Gastrocnemius medialis (tissue), 4 donors: ENCODE measurements around the gene EEPD1.

ENCODE experiments used
- POLR2A ChIP-seq, 2 donors: fragments of 450-650 bp; IDR thresholded peaks; one replicate each; pipeline ENCODE4 v1.6.1; 2017; ENCODE audit warnings: antibody characterized with exemption in 2 of 2, mild to moderate bottlenecking in 2 of 2, moderate library complexity in 2 of 2
- TF ChIP-seq, protein P1 (sequence below), 5 experiments: fragments of 450-650 bp in 3 of 5; fragments of 200-600 bp in 2 of 5; sonication (generic) in 2 of 5; IDR thresholded peaks in 4 of 5; conservative IDR thresholded peaks in 1 of 5; 1 replicate in 4 of 5; 2 replicates in 1 of 5; pipeline ENCODE4 v1.5.1; 2016 to 2019; ENCODE audit warnings: antibody characterized with exemption in 5 of 5, mild to moderate bottlenecking in 3 of 5, moderate library complexity in 3 of 5

DNA sequence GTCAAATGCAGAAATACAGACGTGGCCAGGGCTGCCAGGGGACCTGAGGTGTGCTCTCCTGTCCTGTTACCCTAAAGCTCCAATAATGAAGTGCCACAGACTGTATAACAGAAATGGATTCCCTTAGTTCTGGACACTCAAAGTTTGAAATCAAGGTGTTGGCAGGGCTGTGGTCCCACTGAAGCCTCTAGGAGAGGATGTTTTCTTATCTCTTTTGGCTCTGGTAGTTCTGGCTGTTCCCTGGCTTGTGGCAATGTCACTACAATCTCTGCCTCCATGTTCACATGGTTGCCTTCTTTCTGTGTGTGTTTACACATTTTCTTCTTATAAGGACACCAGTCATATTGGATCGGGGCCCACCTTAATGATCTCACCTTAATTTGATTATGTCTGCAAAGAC is 15.3 kb upstream of the EEPD1 start:
- TF ChIP-seq, protein P1, sequence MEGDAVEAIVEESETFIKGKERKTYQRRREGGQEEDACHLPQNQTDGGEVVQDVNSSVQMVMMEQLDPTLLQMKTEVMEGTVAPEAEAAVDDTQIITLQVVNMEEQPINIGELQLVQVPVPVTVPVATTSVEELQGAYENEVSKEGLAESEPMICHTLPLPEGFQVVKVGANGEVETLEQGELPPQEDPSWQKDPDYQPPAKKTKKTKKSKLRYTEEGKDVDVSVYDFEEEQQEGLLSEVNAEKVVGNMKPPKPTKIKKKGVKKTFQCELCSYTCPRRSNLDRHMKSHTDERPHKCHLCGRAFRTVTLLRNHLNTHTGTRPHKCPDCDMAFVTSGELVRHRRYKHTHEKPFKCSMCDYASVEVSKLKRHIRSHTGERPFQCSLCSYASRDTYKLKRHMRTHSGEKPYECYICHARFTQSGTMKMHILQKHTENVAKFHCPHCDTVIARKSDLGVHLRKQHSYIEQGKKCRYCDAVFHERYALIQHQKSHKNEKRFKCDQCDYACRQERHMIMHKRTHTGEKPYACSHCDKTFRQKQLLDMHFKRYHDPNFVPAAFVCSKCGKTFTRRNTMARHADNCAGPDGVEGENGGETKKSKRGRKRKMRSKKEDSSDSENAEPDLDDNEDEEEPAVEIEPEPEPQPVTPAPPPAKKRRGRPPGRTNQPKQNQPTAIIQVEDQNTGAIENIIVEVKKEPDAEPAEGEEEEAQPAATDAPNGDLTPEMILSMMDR (IDR thresholded peaks at IDR 0.05 in 4 of 5, conservative IDR thresholded peaks at IDR 0.05 in 1 of 5) = no peak
- TF ChIP-seq POLR2A (IDR thresholded peaks at IDR 0.05) = no peak
